ENCODE measurements around the gene OR5AP2. TPM values are rescaled to one million over a fixed set of nuclear protein-coding genes. Genes with fewer than 3 reads are reported as not detected.
"Not testable (repeated sequence)": the region's sequence is repeated elsewhere in the genome, so short reads cannot be mapped to it uniquely, and the experiment has no call there.

Gene OR5AP2
- polyA plus RNA-seq, 1 donor from 2014 or later, result not detected

GRCh38 chr11:56611174-56611573 is 31.1 kb downstream of the OR5AP2 start:
- H3K4me3 ChIP-seq (ENCODE audit: low read length), result no peak overlapping the region
- no peak overlapping the region for H3K27ac ChIP-seq (ENCODE audit: low read length)
- no peak overlapping the region for H2AFZ ChIP-seq (ENCODE audit: low read depth, low read length)
- H3K9me2 ChIP-seq (ENCODE audit: insufficient read depth, low read length), result no peaks in the 10 kb centered on the region
- H3K79me2 ChIP-seq (replicated peaks; ENCODE audit: insufficient read depth, low read length), result no peaks in the 10 kb centered on the region
- no peaks in the 10 kb centered on the region for H3F3A ChIP-seq (ENCODE audit: insufficient read depth, low read length, poor library complexity, severe bottlenecking)
- no peaks in the 10 kb centered on the region for H3K36me3 ChIP-seq (ENCODE audit: insufficient read depth, low read length)
- TF ChIP-seq SMC3 (conservative IDR thresholded peaks at IDR 0.05; ENCODE audit: poor library complexity), result no peak
- TF ChIP-seq TAF1 (IDR thresholded peaks at IDR 0.05; ENCODE audit: low read depth), result no peak
- TF ChIP-seq POLR2AphosphoS5 (IDR thresholded peaks at IDR 0.05), result no peak
- no peak for TF ChIP-seq EP300 (conservative IDR thresholded peaks at IDR 0.05; ENCODE audit: poor library complexity, severe bottlenecking)
- no peak for TF ChIP-seq REST (IDR thresholded peaks at IDR 0.05; ENCODE audit: borderline replicate concordance)
- no peak for TF ChIP-seq CTCF (IDR thresholded peaks at IDR 0.05; ENCODE audit: poor library complexity, severe bottlenecking)
- TF ChIP-seq EZH2 (IDR thresholded peaks at IDR 0.05; ENCODE audit: borderline replicate concordance, insufficient read depth, low read length, poor library complexity, severe bottlenecking), result no peak
- no peak for TF ChIP-seq RAD21 (conservative IDR thresholded peaks at IDR 0.05)
- TF ChIP-seq MXI1 (conservative IDR thresholded peaks at IDR 0.05; ENCODE audit: poor library complexity, severe bottlenecking), result no peak
- no peak overlapping the region for H3K9ac ChIP-seq (ENCODE audit: low read length)
- H4K20me1 ChIP-seq (ENCODE audit: insufficient read depth), result no peaks in the 10 kb centered on the region
- no peak overlapping the region for H3K4me2 ChIP-seq (ENCODE audit: low read length)
- H3K27me3 ChIP-seq (ENCODE audit: insufficient read depth, low read depth, low read length), result no peaks in the 10 kb centered on the region
- no peaks in the 10 kb centered on the region for H3K9me3 ChIP-seq (ENCODE audit: low read length)

- H3F3A ChIP-seq (ENCODE audit: insufficient read depth, low read length, poor library complexity, severe bottlenecking), result not testable (repeated sequence)
These were observed 50.0 kb downstream of the OR5AP2 start for GRCh38 chr11:56592088-56592717.

More at GRCh38 chr11:56592088-56592717, 50.0 kb downstream of the OR5AP2 start:
- not testable (repeated sequence) for H3K4me2 ChIP-seq (ENCODE audit: low read length); H3K79me2 ChIP-seq (replicated peaks; ENCODE audit: insufficient read depth, low read length); H3K27me3 ChIP-seq (ENCODE audit: insufficient read depth, low read depth, low read length); H3K9me2 ChIP-seq (ENCODE audit: insufficient read depth, low read length); H3K27ac ChIP-seq (ENCODE audit: low read length); H3K9ac ChIP-seq (ENCODE audit: low read length); H4K20me1 ChIP-seq (ENCODE audit: insufficient read depth); H2AFZ ChIP-seq (ENCODE audit: low read depth, low read length); H3K36me3 ChIP-seq (ENCODE audit: insufficient read depth, low read length); H3K4me3 ChIP-seq (ENCODE audit: low read length); H3K9me3 ChIP-seq (ENCODE audit: low read length)

Small RNA genes lying within 50 kb of the gene (small RNA-seq; reads per million reads assigned to genes)
- 0 reads per million in 3 experiments for gene AP004245.1

Other genes with a start within 250 kb of the OR5AP2 start
- not detected in 2 replicates for gene OR5AL1, start 229.7 kb downstream of the OR5AP2 start, polyA plus RNA-seq
- not detected in 2 replicates for gene OR5M3, start 169.1 kb downstream of the OR5AP2 start, polyA plus RNA-seq
- not detected in 2 replicates for gene OR5M8, start 151.1 kb downstream of the OR5AP2 start, polyA plus RNA-seq
- gene OR5M11, start 99.2 kb downstream of the OR5AP2 start, polyA plus RNA-seq, result not detected in 2 replicates
- gene OR5M10, start 64.7 kb downstream of the OR5AP2 start, polyA plus RNA-seq, result not detected in 2 replicates
- gene OR5M1, start 27.6 kb downstream of the OR5AP2 start, polyA plus RNA-seq, result not detected in 2 replicates
- gene OR5AR1, start 21.2 kb upstream of the OR5AP2 start, polyA plus RNA-seq, result not detected in 2 replicates
- gene OR9G1, start 56.7 kb upstream of the OR5AP2 start, polyA plus RNA-seq, result not detected in 2 replicates
- not detected in 2 replicates for gene OR9G4, start 106.3 kb upstream of the OR5AP2 start, polyA plus RNA-seq

Measured in neural cell (in vitro differentiated cells).